WTC11 (cell line): ENCODE measurements around the gene OXSR1. TPM values are rescaled to one million over a fixed set of nuclear protein-coding genes. Genes with fewer than 3 reads are reported as not detected.

Experiments
- ATAC-seq: fragments of 200-7000 bp; cut with Tn5 transposase; 2 replicates; pipeline ENCODE4 v1.10.0; 2021; ENCODE audit warnings: mild to moderate bottlenecking, moderate library complexity
- CTCF ChIA-PET: fragments of 300-600 bp; sonication (Branson Sonifier 250); formaldehyde crosslinking; loops from one replicate; lab custom pipeline; 2021; ENCODE audit warnings: antibody characterized with exemption; lab: Charles Lee
- POLR2A ChIA-PET: fragments of 350-600 bp; sonication (Branson Sonifier 250); formaldehyde crosslinking; loops from one replicate; lab custom pipeline; 2021; ENCODE audit warnings: antibody characterized with exemption; lab: Charles Lee
- DNase-seq: peaks from one replicate; pipeline ENCODE4 v3.0.0; 2021; ENCODE audit warnings: low spot score
- H3K27ac Mint-ChIP-seq: 2 replicates; pipeline ENCODE4 v1.8.0; 2021; ENCODE audit warnings: mixed read lengths
- H3K27me3 Mint-ChIP-seq: 2 replicates; pipeline ENCODE4 v1.8.0; 2021; ENCODE audit warnings: low read depth, mild to moderate bottlenecking, moderate library complexity, mixed read lengths
- H3K36me3 Mint-ChIP-seq: 2 replicates; pipeline ENCODE4 v1.8.0; 2021; ENCODE audit warnings: mixed read lengths
- H3K4me1 Mint-ChIP-seq: 2 replicates; pipeline ENCODE4 v1.8.0; 2022; ENCODE audit warnings: mixed read lengths
- H3K4me3 Mint-ChIP-seq: 2 replicates; pipeline ENCODE4 v1.8.0; 2021; ENCODE audit warnings: mild to moderate bottlenecking, moderate library complexity, mixed read lengths
- H3K9me3 Mint-ChIP-seq: 2 replicates; pipeline ENCODE4 v1.8.0; 2021; ENCODE audit warnings: mixed read lengths
- AFF4 ChIP-seq: sonication (generic); formaldehyde crosslinking; IDR thresholded peaks from 2 replicates; pipeline ENCODE4 v1.8.1; 2023; ENCODE audit warnings: mild to moderate bottlenecking, missing genetic modification reagents, borderline replicate concordance
- ATF1 ChIP-seq: sonication (generic); formaldehyde crosslinking; IDR thresholded peaks from 2 replicates; pipeline ENCODE4 v1.8.1; 2023; ENCODE audit warnings: mild to moderate bottlenecking, moderate library complexity, missing genetic modification reagents
- ATF3 ChIP-seq: sonication (generic); formaldehyde crosslinking; conservative IDR thresholded peaks from 2 replicates; pipeline ENCODE4 v1.8.1; 2022; ENCODE audit warnings: mild to moderate bottlenecking, missing genetic modification reagents
- CBFB ChIP-seq: sonication (generic); formaldehyde crosslinking; IDR thresholded peaks from 2 replicates; pipeline ENCODE4 v1.8.1; 2022; ENCODE audit warnings: mild to moderate bottlenecking, low read depth, missing genetic modification reagents
- CDX4 ChIP-seq: fragments of 250-450 bp; sonication (Bioruptor Pico); IDR thresholded peaks from 2 replicates; pipeline ENCODE4 v1.9.0; 2021; ENCODE audit warnings: moderate library complexity, mild to moderate bottlenecking, inconsistent platforms, borderline replicate concordance
- CREB1 ChIP-seq: sonication (generic); formaldehyde crosslinking; IDR thresholded peaks from 2 replicates; pipeline ENCODE4 v1.8.0; 2023; ENCODE audit warnings: mild to moderate bottlenecking, missing genetic modification reagents
- FOXK1 ChIP-seq: sonication (generic); formaldehyde crosslinking; IDR thresholded peaks from 2 replicates; pipeline ENCODE4 v1.8.0; 2022; ENCODE audit warnings: mild to moderate bottlenecking, moderate library complexity, missing genetic modification reagents
- FOXP4 ChIP-seq: sonication (generic); formaldehyde crosslinking; IDR thresholded peaks from 2 replicates; pipeline ENCODE4 v1.8.0; 2022; ENCODE audit warnings: mild to moderate bottlenecking, missing genetic modification reagents
- GRHL2 ChIP-seq: fragments of 250-450 bp; sonication (Bioruptor Pico); IDR thresholded peaks from 2 replicates; pipeline ENCODE4 v1.8.0; 2022; ENCODE audit warnings: mild to moderate bottlenecking, moderate library complexity; ENCODE audit not compliant: insufficient replicate concordance, severe bottlenecking
- IRF2 ChIP-seq: sonication (generic); formaldehyde crosslinking; IDR thresholded peaks from 2 replicates; pipeline ENCODE4 v1.8.0; 2022; ENCODE audit warnings: low read depth, missing genetic modification reagents, borderline replicate concordance
- KAT7 ChIP-seq: sonication (generic); formaldehyde crosslinking; IDR thresholded peaks from 2 replicates; pipeline ENCODE4 v1.8.1; 2023; ENCODE audit warnings: missing genetic modification reagents, mild to moderate bottlenecking, borderline replicate concordance
- PRDM15 ChIP-seq: sonication (generic); formaldehyde crosslinking; IDR thresholded peaks from 2 replicates; pipeline ENCODE4 v1.8.0; 2022; ENCODE audit warnings: missing genetic modification reagents
- PRRX2 ChIP-seq: fragments of 250-450 bp; sonication (Bioruptor Pico); IDR thresholded peaks from 2 replicates; pipeline ENCODE4 v1.8.0; 2021; ENCODE audit warnings: mild to moderate bottlenecking
- RELA ChIP-seq: sonication (generic); formaldehyde crosslinking; IDR thresholded peaks from 2 replicates; pipeline ENCODE4 v1.8.1; 2022; ENCODE audit warnings: missing genetic modification reagents, mild to moderate bottlenecking, borderline replicate concordance
- TCF7 ChIP-seq: sonication (generic); formaldehyde crosslinking; IDR thresholded peaks from 2 replicates; pipeline ENCODE4 v1.8.0; 2022; ENCODE audit warnings: mild to moderate bottlenecking, low read depth, missing genetic modification reagents, moderate library complexity
- TP53 ChIP-seq: sonication (generic); formaldehyde crosslinking; IDR thresholded peaks from 2 replicates; pipeline ENCODE4 v1.8.1; 2023; ENCODE audit warnings: mild to moderate bottlenecking, missing genetic modification reagents
- USF2 ChIP-seq: sonication (generic); formaldehyde crosslinking; IDR thresholded peaks from 2 replicates; pipeline ENCODE4 v1.8.1; 2023; ENCODE audit warnings: mild to moderate bottlenecking, missing genetic modification reagents, moderate library complexity
- ZNF138 ChIP-seq: sonication (generic); formaldehyde crosslinking; conservative IDR thresholded peaks from 2 replicates; pipeline ENCODE4 v1.8.1; 2022; ENCODE audit warnings: mild to moderate bottlenecking, moderate library complexity, missing genetic modification reagents
- ZNF317 ChIP-seq: sonication (generic); formaldehyde crosslinking; IDR thresholded peaks from 2 replicates; pipeline ENCODE4 v1.8.1; 2023; ENCODE audit warnings: low read depth, mild to moderate bottlenecking, moderate library complexity, missing genetic modification reagents, borderline replicate concordance
- ZNF416 ChIP-seq: fragments of 250-450 bp; sonication (Bioruptor Pico); IDR thresholded peaks from 2 replicates; pipeline ENCODE4 v1.9.0; 2021; ENCODE audit warnings: mild to moderate bottlenecking, inconsistent platforms
- ZNF671 ChIP-seq: fragments of 250-450 bp; sonication (Bioruptor Pico); IDR thresholded peaks from 2 replicates; pipeline ENCODE4 v1.8.0; 2021; ENCODE audit warnings: mild to moderate bottlenecking
- total RNA-seq: library from RNA; stranded (reverse); gene quantifications from 3 replicates; pipeline ENCODE4 v1.2.3, GENCODE V29; 2021

The OXSR1 gene
- total RNA-seq, 1 experiment from 2014 or later = 50.6 TPM

- no peak for TF ChIP-seq USF2 (CRISPR knock-in tag)
- Mint-ChIP-seq H3K27me3 (peaks cover 13% of the 10 kb centered on the region), H3K27ac (no peak overlapping the region), H3K4me1 (peaks cover 22% of the 10 kb centered on the region), H3K9me3 (peaks cover 6% of the 10 kb centered on the region), H3K36me3 (peaks cover 8% of the 10 kb centered on the region; the same call in 1 of the 2 replicates), H3K4me3 (no peak overlapping the region)
- ATAC-seq = no peak
- no peak for DNase-seq
- ChIA-PET CTCF (no interaction called here), POLR2A (interaction anchor here (1.2 kb wide), 1 partner anchor 24 kb away, joined by 4 read pairs; the partner anchor contains the start of gene OXSR1)
These were observed 24.0 kb upstream of the OXSR1 start for GRCh38 chr3:38141173-38141951.

- H3K4me1 Mint-ChIP-seq = peaks cover 21% of the 10 kb centered on the region
- no peak overlapping the region for H3K4me3 Mint-ChIP-seq
- H3K27ac Mint-ChIP-seq = no peak overlapping the region
- POLR2A ChIA-PET = no interaction called here
- DNase-seq = no peak
- no peak for TF ChIP-seq KAT7 (CRISPR knock-in tag)
- TF ChIP-seq ZNF671 (CRISPR knock-in tag) = no peak
- no peak for TF ChIP-seq FOXP4 (CRISPR knock-in tag)
- no peak for TF ChIP-seq ZNF138 (CRISPR knock-in tag)
- no peak for TF ChIP-seq TP53 (CRISPR knock-in tag)
- no peak for TF ChIP-seq GRHL2 (CRISPR knock-in tag)
- TF ChIP-seq IRF2 (CRISPR knock-in tag) = no peak
- TF ChIP-seq CDX4 (CRISPR knock-in tag) = no peak
- no peak for TF ChIP-seq TCF7
- no peak for TF ChIP-seq RELA (CRISPR knock-in tag)
- no peak for TF ChIP-seq CREB1
- TF ChIP-seq ATF1 (CRISPR knock-in tag) = no peak
- no peak for TF ChIP-seq ZNF416 (CRISPR knock-in tag)
- no peak for TF ChIP-seq ZNF317 (CRISPR knock-in tag)
- TF ChIP-seq CBFB = no peak
- TF ChIP-seq AFF4 (CRISPR knock-in tag) = no peak
- no peak for TF ChIP-seq ATF3 (CRISPR knock-in tag)
- TF ChIP-seq PRDM15 = no peak
- no peak for TF ChIP-seq PRRX2 (CRISPR knock-in tag)
- TF ChIP-seq FOXK1 (CRISPR knock-in tag) = no peak
- TF ChIP-seq, all 79 proteins: peak for 0
- ATAC-seq = no peak
- peaks cover 12% of the 10 kb centered on the region for H3K9me3 Mint-ChIP-seq
- peaks cover 17% of the 10 kb centered on the region for H3K27me3 Mint-ChIP-seq
- CTCF ChIA-PET = no interaction called here
- peaks cover 11% of the 10 kb centered on the region for H3K36me3 Mint-ChIP-seq
These were observed 23.4 kb upstream of the OXSR1 start for GRCh38 chr3:38141952-38142273.
